OCI-LY1 (cell line): ENCODE data around the gene PPP2R5B.

Experiments
- EZH2 ChIP-seq: fragments of 200-600 bp; sonication (generic), shearing (Covaris generic); IDR thresholded peaks from 2 replicates; pipeline ENCODE4 v1.8.0; 2017; ENCODE audit warnings: borderline replicate concordance, mixed run types, mild to moderate bottlenecking, antibody characterized with exemption, low read length, moderate library complexity, mixed read lengths
- TF ChIP-seq, protein P1 (sequence below): fragments of 200-600 bp; sonication (generic), shearing (Covaris generic); IDR thresholded peaks from 2 replicates; pipeline ENCODE4 v1.5.1; 2017; ENCODE audit warnings: mild to moderate bottlenecking, antibody characterized with exemption, low read length, moderate library complexity, mixed read lengths

DNA sequence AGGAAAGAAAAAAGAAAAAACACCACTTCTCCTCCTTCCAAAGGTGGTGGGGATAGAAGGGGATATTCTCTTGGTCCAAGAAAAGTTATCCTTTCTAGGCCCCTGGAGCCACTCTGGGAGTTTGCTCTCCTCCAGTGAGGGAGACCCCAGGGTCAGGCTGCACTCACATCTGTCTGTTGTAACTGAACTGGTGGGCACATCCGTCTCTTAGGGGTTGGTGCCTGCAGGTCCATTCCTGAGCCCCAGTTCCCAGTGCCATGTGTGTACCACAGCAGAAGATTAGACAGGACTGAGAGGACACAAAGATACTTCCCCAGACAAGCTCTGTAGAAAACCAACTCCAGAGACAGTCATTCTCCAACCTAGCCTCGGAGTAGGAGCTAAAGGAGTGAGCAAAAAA lies 4.4 kb upstream of the PPP2R5B start:
- TF ChIP-seq, protein P1, sequence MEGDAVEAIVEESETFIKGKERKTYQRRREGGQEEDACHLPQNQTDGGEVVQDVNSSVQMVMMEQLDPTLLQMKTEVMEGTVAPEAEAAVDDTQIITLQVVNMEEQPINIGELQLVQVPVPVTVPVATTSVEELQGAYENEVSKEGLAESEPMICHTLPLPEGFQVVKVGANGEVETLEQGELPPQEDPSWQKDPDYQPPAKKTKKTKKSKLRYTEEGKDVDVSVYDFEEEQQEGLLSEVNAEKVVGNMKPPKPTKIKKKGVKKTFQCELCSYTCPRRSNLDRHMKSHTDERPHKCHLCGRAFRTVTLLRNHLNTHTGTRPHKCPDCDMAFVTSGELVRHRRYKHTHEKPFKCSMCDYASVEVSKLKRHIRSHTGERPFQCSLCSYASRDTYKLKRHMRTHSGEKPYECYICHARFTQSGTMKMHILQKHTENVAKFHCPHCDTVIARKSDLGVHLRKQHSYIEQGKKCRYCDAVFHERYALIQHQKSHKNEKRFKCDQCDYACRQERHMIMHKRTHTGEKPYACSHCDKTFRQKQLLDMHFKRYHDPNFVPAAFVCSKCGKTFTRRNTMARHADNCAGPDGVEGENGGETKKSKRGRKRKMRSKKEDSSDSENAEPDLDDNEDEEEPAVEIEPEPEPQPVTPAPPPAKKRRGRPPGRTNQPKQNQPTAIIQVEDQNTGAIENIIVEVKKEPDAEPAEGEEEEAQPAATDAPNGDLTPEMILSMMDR, result no peak
- no peak for TF ChIP-seq EZH2
